Progenitor cell of endocrine pancreas (in vitro differentiated cells): Measurements from ENCODE around the gene NOPCHAP1. TPM values are rescaled to one million over a fixed set of nuclear protein-coding genes. Genes with fewer than 3 reads are reported as not detected.
"Not testable (repeated sequence)": the region's sequence is repeated elsewhere in the genome, so short reads cannot be mapped to it uniquely, and the experiment has no call there.

ENCODE experiments used
- DNase-seq: peaks from one replicate; pipeline ENCODE4 v3.0.0; 2021; ENCODE audit warnings: low spot score; ENCODE audit not compliant: unreplicated experiment
- H3K27ac Mint-ChIP-seq: 2 replicates; pipeline ENCODE4 v1.8.0; 2021; ENCODE audit warnings: mild to moderate bottlenecking, moderate library complexity, mixed read lengths
- H3K27me3 Mint-ChIP-seq: 2 replicates; pipeline ENCODE4 v1.8.0; 2021; ENCODE audit warnings: mixed read lengths
- H3K36me3 Mint-ChIP-seq: 2 replicates; pipeline ENCODE4 v1.8.0; 2022; ENCODE audit warnings: mixed read lengths; ENCODE audit not compliant: insufficient read depth
- H3K4me1 Mint-ChIP-seq: 2 replicates; pipeline ENCODE4 v1.8.0; 2021; ENCODE audit warnings: low read depth, mixed read lengths
- H3K4me3 Mint-ChIP-seq: 2 replicates; pipeline ENCODE4 v1.8.0; 2021; ENCODE audit warnings: low read depth, mild to moderate bottlenecking, moderate library complexity, mixed read lengths
- H3K9me3 Mint-ChIP-seq: 2 replicates; pipeline ENCODE4 v1.8.0; 2021; ENCODE audit warnings: low read depth, mixed read lengths
- CTCF ChIP-seq: fragments of 200-600 bp; sonication (generic); IDR thresholded peaks from one replicate; pipeline ENCODE4 v1.5.0; 2021; ENCODE audit warnings: antibody characterized with exemption, mild to moderate bottlenecking; ENCODE audit not compliant: unreplicated experiment
- total RNA-seq: library from RNA; stranded (reverse); gene quantifications from 2 replicates; pipeline ENCODE4 v1.2.1, GENCODE V29; 2021

NOPCHAP1 gene
- total RNA-seq, 1 donor from 2014 or later: 24.3 TPM

DNA sequence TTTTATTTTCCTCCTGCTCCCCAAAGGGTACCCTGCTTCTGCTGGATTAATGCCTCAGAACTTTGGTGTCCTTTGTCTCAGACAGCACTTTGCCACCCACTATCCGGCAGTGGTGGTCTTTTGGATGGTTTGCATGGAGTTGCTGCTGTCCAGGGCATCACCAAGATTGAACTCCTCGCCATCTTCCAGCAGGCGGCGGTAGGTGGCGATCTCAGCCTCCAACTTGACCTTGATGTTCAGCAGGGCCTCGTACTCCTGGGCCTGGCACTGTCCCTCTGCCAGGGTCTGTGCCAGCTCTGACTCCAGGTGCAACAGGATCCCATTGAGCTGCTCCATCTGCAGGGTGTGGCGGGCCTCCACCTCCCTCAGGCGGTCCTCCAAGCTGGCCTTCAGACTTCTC is 9.4 kb upstream of the NOPCHAP1 start:
- Mint-ChIP-seq H3K27me3 (no peaks in the 10 kb centered on the region), H3K36me3 (no peaks in the 10 kb centered on the region), H3K4me3 (no peak overlapping the region), H3K27ac (no peak overlapping the region), H3K9me3 (peaks cover 3% of the 10 kb centered on the region), H3K4me1 (no peaks in the 10 kb centered on the region)
- peak; percentile 8 for TF ChIP-seq CTCF
- no peak for DNase-seq

DNA sequence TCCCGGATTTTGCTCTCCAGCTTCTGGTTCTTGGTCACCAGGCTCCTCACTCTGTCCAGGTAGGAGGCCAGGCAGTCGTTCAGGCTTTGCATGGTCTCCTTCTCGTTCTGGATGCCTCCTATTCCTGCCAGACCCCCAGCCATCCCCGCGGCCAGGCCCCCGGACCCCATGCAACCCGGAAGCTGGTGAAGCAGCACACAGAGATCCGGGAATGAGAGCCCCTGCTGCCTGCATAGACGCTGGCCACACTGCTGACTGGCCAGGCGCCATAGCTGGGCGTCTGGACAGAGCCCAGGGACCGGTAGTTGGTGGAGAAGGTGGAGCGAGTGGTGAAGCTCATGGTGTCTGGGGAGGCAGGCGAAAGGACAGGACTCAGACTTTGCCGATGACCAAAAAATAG is 8.4 kb upstream of the NOPCHAP1 start:
- not testable (repeated sequence) for H3K27ac Mint-ChIP-seq, H3K36me3 Mint-ChIP-seq, H3K9me3 Mint-ChIP-seq, DNase-seq, H3K27me3 Mint-ChIP-seq, H3K4me3 Mint-ChIP-seq, H3K4me1 Mint-ChIP-seq

GRCh38 chr12:104985206-104985605 is 910 bp upstream of the NOPCHAP1 start:
- Mint-ChIP-seq H3K4me1 (peaks cover 16% of the 10 kb centered on the region), H3K27ac (no peak overlapping the region), H3K27me3 (no peaks in the 10 kb centered on the region), H3K9me3 (no peaks in the 10 kb centered on the region), H3K36me3 (peaks cover 4% of the 10 kb centered on the region), H3K4me3 (peak overlapping the region; percentile 85)
- TF ChIP-seq CTCF: no peak
- no peak for DNase-seq

- Mint-ChIP-seq H3K27me3 (no peaks in the 10 kb centered on the region), H3K4me3 (no peak overlapping the region), H3K4me1 (peaks cover 15% of the 10 kb centered on the region), H3K9me3 (no peaks in the 10 kb centered on the region), H3K36me3 (peaks cover 17% of the 10 kb centered on the region), H3K27ac (no peak overlapping the region)
- TF ChIP-seq CTCF: no peak
- DNase-seq: no peak
Observed at GRCh38 chr12:104990950-104991349, 4.8 kb downstream of the NOPCHAP1 start.

GRCh38 chr12:104991565-104992128 is 5.5 kb downstream of the NOPCHAP1 start:
- no peak for TF ChIP-seq CTCF
- Mint-ChIP-seq H3K27ac (no peak overlapping the region), H3K4me3 (no peak overlapping the region), H3K27me3 (no peaks in the 10 kb centered on the region), H3K36me3 (peaks cover 17% of the 10 kb centered on the region), H3K4me1 (peaks cover 14% of the 10 kb centered on the region), H3K9me3 (no peaks in the 10 kb centered on the region)
- DNase-seq: no peak

GRCh38 chr12:104994336-104994735 is 8.2 kb downstream of the NOPCHAP1 start:
- no peak for TF ChIP-seq CTCF
- H3K4me3 Mint-ChIP-seq: no peak overlapping the region
- H3K36me3 Mint-ChIP-seq: peaks cover 30% of the 10 kb centered on the region
- no peaks in the 10 kb centered on the region for H3K27me3 Mint-ChIP-seq
- H3K4me1 Mint-ChIP-seq: no peaks in the 10 kb centered on the region
- DNase-seq: no peak
- no peaks in the 10 kb centered on the region for H3K9me3 Mint-ChIP-seq
- no peak overlapping the region for H3K27ac Mint-ChIP-seq
